Measurements from ENCODE around the gene DCANP1. TPM values are rescaled to one million over a fixed set of nuclear protein-coding genes. Genes with fewer than 3 reads are reported as not detected.

The DCANP1 gene
- total and polyA plus RNA-seq, 9 of the 15 experiments (the other 6 are each of a cell fraction or from before 2014, with no cell fraction given) = not detected

DNA sequence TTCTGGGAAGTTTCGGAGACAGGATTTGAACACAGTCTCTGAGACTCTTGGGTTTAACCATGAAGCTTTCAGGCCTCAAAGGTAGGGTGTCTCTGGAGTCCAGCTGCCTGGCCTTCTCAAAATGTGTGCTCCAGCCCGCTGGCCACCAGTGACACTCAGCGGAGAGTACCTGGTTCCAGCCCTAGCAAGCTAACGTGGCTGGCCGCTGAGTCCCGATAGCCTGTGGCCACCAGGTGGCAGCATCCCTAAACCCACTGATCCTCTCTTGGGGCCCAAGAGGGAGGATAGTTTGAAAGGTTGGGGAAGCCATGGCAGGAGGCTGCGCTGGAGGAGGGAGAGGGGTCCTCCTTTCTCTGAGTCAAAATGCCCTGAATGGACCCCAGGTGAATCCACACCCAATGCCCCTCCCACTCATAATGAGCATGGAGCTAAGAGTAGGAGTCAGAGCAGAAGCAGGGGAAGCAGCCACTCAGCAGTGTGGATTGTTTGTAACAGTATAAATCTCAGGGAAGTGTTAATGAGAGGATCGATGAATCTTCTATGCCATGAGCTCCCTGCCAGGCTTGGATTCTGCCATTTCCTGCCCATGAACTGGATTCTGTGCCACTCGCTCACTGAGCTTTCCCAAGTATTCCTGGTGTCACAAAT, 10.4 kb upstream of the DCANP1 start (continued):
- TF ChIP-seq, protein P1, sequence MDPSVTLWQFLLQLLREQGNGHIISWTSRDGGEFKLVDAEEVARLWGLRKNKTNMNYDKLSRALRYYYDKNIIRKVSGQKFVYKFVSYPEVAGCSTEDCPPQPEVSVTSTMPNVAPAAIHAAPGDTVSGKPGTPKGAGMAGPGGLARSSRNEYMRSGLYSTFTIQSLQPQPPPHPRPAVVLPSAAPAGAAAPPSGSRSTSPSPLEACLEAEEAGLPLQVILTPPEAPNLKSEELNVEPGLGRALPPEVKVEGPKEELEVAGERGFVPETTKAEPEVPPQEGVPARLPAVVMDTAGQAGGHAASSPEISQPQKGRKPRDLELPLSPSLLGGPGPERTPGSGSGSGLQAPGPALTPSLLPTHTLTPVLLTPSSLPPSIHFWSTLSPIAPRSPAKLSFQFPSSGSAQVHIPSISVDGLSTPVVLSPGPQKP (CRISPR knock-in tag; IDR thresholded peaks at IDR 0.05) = no peak
- TF ChIP-seq KAT8 (IDR thresholded peaks at IDR 0.05; ENCODE audit: low read depth) (no peak), NCOR1 (IDR thresholded peaks at IDR 0.05) (no peak), MYC (IDR thresholded peaks at IDR 0.05; ENCODE audit: low read depth, low read length) (peak; percentile 65; the same call in 1 of the 2 replicates), MYC (CRISPR knock-in tag; IDR thresholded peaks at IDR 0.05; ENCODE audit: borderline replicate concordance, low read depth) (no peak), SMAD2 (IDR thresholded peaks at IDR 0.05; ENCODE audit: low read depth, low read length) (no peak), PCBP2 (IDR thresholded peaks at IDR 0.05; ENCODE audit: low read depth, low read length, poor library complexity, severe bottlenecking) (no peak), ZNF436 (CRISPR knock-in tag; IDR thresholded peaks at IDR 0.05) (no peak), GTF2F1 (IDR thresholded peaks at IDR 0.05; ENCODE audit: low read depth, low read length) (no peak), NR3C1 (CRISPR knock-in tag; IDR thresholded peaks at IDR 0.05) (no peak), ZNF408 (CRISPR knock-in tag; IDR thresholded peaks at IDR 0.05; ENCODE audit: low read depth) (no peak), CBFA2T3 (IDR thresholded peaks at IDR 0.05) (no peak), SP2 (IDR thresholded peaks at IDR 0.05; ENCODE audit: extremely low read depth, low read depth, low read length, poor library complexity, severe bottlenecking) (no peak), ZNF253 (CRISPR knock-in tag; conservative IDR thresholded peaks at IDR 0.05) (no peak), BCL6 (CRISPR knock-in tag; IDR thresholded peaks at IDR 0.05) (no peak), KDM1A (IDR thresholded peaks at IDR 0.05) (no peak), HMG20B (CRISPR knock-in tag; IDR thresholded peaks at IDR 0.05) (no peak), CREB1 (IDR thresholded peaks at IDR 0.05) (no peak), CREB1 (CRISPR knock-in tag; IDR thresholded peaks at IDR 0.05) (no peak), SMARCC2 (IDR thresholded peaks at IDR 0.05; ENCODE audit: low read depth) (no peak), NFE2 (IDR thresholded peaks at IDR 0.05; ENCODE audit: low read depth) (no peak), NR2F6 (CRISPR knock-in tag; IDR thresholded peaks at IDR 0.05) (no peak), SMARCE1 (IDR thresholded peaks at IDR 0.05) (0 out of 2 replicates have a peak, but pooled peaks have one; percentile 38), ZNF3 (CRISPR knock-in tag; IDR thresholded peaks at IDR 0.05) (no peak), KHSRP (IDR thresholded peaks at IDR 0.05) (no peak), EHMT2 (IDR thresholded peaks at IDR 0.05) (peak; percentile 39; the same call in 1 of the 2 replicates), FOXA3 (CRISPR knock-in tag; conservative IDR thresholded peaks at IDR 0.05 in 1 of 2, IDR thresholded peaks at IDR 0.05 in 1 of 2) (no peak)
- TF ChIP-seq, protein P2, sequence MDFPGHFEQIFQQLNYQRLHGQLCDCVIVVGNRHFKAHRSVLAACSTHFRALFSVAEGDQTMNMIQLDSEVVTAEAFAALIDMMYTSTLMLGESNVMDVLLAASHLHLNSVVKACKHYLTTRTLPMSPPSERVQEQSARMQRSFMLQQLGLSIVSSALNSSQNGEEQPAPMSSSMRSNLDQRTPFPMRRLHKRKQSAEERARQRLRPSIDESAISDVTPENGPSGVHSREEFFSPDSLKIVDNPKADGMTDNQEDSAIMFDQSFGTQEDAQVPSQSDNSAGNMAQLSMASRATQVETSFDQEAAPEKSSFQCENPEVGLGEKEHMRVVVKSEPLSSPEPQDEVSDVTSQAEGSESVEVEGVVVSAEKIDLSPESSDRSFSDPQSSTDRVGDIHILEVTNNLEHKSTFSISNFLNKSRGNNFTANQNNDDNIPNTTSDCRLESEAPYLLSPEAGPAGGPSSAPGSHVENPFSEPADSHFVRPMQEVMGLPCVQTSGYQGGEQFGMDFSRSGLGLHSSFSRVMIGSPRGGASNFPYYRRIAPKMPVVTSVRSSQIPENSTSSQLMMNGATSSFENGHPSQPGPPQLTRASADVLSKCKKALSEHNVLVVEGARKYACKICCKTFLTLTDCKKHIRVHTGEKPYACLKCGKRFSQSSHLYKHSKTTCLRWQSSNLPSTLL (IDR thresholded peaks at IDR 0.05) = no peak
- TF ChIP-seq, protein P3, sequence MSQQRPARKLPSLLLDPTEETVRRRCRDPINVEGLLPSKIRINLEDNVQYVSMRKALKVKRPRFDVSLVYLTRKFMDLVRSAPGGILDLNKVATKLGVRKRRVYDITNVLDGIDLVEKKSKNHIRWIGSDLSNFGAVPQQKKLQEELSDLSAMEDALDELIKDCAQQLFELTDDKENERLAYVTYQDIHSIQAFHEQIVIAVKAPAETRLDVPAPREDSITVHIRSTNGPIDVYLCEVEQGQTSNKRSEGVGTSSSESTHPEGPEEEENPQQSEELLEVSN (IDR thresholded peaks at IDR 0.05; ENCODE audit: borderline replicate concordance in 1 of 2, extremely low read depth in 1 of 2, insufficient read depth in 1 of 2, insufficient read length in 1 of 2, low read depth in 1 of 2, low read length in 1 of 2, poor library complexity in 1 of 2, severe bottlenecking in 1 of 2) = peak in 1 of 2 experiments; percentile 16
